HepG2 (cell line): ENCODE measurements around the gene PLD3. TPM values are rescaled to one million over a fixed set of nuclear protein-coding genes. Genes with fewer than 3 reads are reported as not detected.

ENCODE experiments used
- ATAC-seq: fragments of 200-7000 bp; cut with Tn5 transposase; 3 replicates; pipeline ENCODE4 v1.9.1; 2020; ENCODE audit warnings: mild to moderate bottlenecking, moderate library complexity
- BruUV-seq: library from RNA; stranded (reverse); fragments of 400-500 nt; replicated peaks from 2 replicates; lab custom pipeline; 2021; lab: Mats Ljungman, UMichigan
- CTCF ChIA-PET: fragments of 300-600 bp; formaldehyde crosslinking; extraction: SDS; loops from one replicate; lab custom pipeline; 2021; ENCODE audit warnings: low total read pairs, inconsistent platforms, low intra/inter-chr PET ratio; lab: Yijun Ruan, JAX
- POLR2A ChIA-PET: fragments of 350-600 bp; sonication (Branson Sonifier 250); formaldehyde crosslinking; loops from one replicate; lab custom pipeline; 2020; ENCODE audit warnings: antibody characterized with exemption, inconsistent platforms; lab: Yijun Ruan, JAX
- DNase-seq: peaks from one replicate; pipeline ENCODE4 v3.0.0-alpha.2; 2015; ENCODE audit warnings: low spot score
- FAIRE-seq: peaks from 3 replicates; lab custom pipeline; 2011; peaks lifted over from hg19 to GRCh38; lab: Jason Lieb, UNC
- H2AFZ ChIP-seq: one replicate; pipeline ENCODE4 v1.6.1; 2011; ENCODE audit warnings: low read length, inconsistent platforms
- H3K27ac ChIP-seq: fragments of 300-600 bp; 3 replicates; pipeline ENCODE4 v1.8.0; 2011; ENCODE audit warnings: mixed run types, mild to moderate bottlenecking, mixed read lengths, low read length, inconsistent platforms; ENCODE audit not compliant: insufficient read depth; ENCODE audit errors: extremely low read length
- H3K27me3 ChIP-seq, 2 experiments: fragments of 200-600 bp in 1 of 2; 2 replicates in 1 of 2; 3 replicates in 1 of 2; pipeline versions ENCODE4 v1.6.0 to v1.8.0; 2011; ENCODE audit warnings: low read length in 2 of 2, mild to moderate bottlenecking in 2 of 2, moderate library complexity in 2 of 2, inconsistent platforms in 1 of 2; ENCODE audit not compliant: insufficient read depth in 2 of 2, control insufficient read depth in 1 of 2
- H3K36me3 ChIP-seq, 2 experiments: fragments of 200-600 bp in 1 of 2; replicated peaks in 1 of 2; 2 replicates in 1 of 2; 3 replicates in 1 of 2; pipeline versions ENCODE4 v1.5.1 to v1.8.0; 2011; ENCODE audit warnings: low read length in 2 of 2, inconsistent platforms in 1 of 2; ENCODE audit not compliant: insufficient read depth in 2 of 2, control insufficient read depth in 1 of 2
- H3K4me1 ChIP-seq: 2 replicates; pipeline ENCODE4 v1.5.1; 2012; ENCODE audit warnings: low read length, inconsistent platforms; ENCODE audit not compliant: insufficient read depth
- H3K4me2 ChIP-seq: 2 replicates; pipeline ENCODE4 v1.6.0; 2011; ENCODE audit warnings: low read depth, low read length, inconsistent platforms
- H3K4me3 ChIP-seq, 3 experiments: fragments of 200-600 bp in 1 of 3; sonication (generic), shearing (Covaris generic) in 1 of 3; replicated peaks in 1 of 3; 2 replicates each; pipeline ENCODE4 v1.5.1; 2011 to 2016; ENCODE audit warnings: low read length in 3 of 3, inconsistent platforms in 2 of 3, low read depth in 2 of 3, mild to moderate bottlenecking in 2 of 3, control low read depth in 1 of 3, mixed read lengths in 1 of 3; ENCODE audit not compliant: insufficient read depth in 1 of 3
- H3K79me2 ChIP-seq: one replicate; pipeline ENCODE4 v1.6.1; 2011; ENCODE audit warnings: low read length, inconsistent platforms; ENCODE audit not compliant: insufficient read depth
- H3K9ac ChIP-seq: 2 replicates; pipeline ENCODE4 v1.6.0; 2011; ENCODE audit warnings: mild to moderate bottlenecking, low read depth, low read length, inconsistent platforms; ENCODE audit not compliant: insufficient read depth
- H3K9me3 ChIP-seq: 2 replicates; pipeline ENCODE4 v1.5.1; 2012; ENCODE audit warnings: mild to moderate bottlenecking, low read length
- H4K20me1 ChIP-seq: 2 replicates; pipeline ENCODE4 v1.6.0; 2011; ENCODE audit warnings: inconsistent platforms, mild to moderate bottlenecking, low read length, moderate library complexity; ENCODE audit not compliant: insufficient read depth
- ATF5 ChIP-seq: sonication (generic); formaldehyde crosslinking; IDR thresholded peaks from 2 replicates; pipeline ENCODE4 v1.4.0; 2020; ENCODE audit warnings: mild to moderate bottlenecking, low read depth, missing genetic modification reagents
- SAP130 ChIP-seq: IDR thresholded peaks from 2 replicates; pipeline ENCODE4 v1.6.1; 2016; ENCODE audit warnings: low read depth
- SIN3B ChIP-seq: fragments of 150-350 bp; IDR thresholded peaks from 2 replicates; pipeline ENCODE4 v1.6.1; 2014; ENCODE audit warnings: low read length
- ZNF224 ChIP-seq: sonication (generic); formaldehyde crosslinking; IDR thresholded peaks from 2 replicates; pipeline ENCODE4 v1.5.0; 2020; ENCODE audit warnings: mild to moderate bottlenecking, missing genetic modification reagents
- ZNF589 ChIP-seq: sonication (generic); formaldehyde crosslinking; conservative IDR thresholded peaks from 2 replicates; pipeline ENCODE4 v1.8.0; 2022; ENCODE audit warnings: mild to moderate bottlenecking, moderate library complexity, missing genetic modification reagents
- ZSCAN30 ChIP-seq: sonication (generic); formaldehyde crosslinking; IDR thresholded peaks from 2 replicates; pipeline ENCODE4 v1.5.0; 2020; ENCODE audit warnings: mild to moderate bottlenecking, missing genetic modification reagents
- WGBS: methylation state at CpG from one replicate; pipeline ENCODE4 v1.1.6; 2017; ENCODE audit warnings: low lambda C conversion rate; 5-methylcytosine and 5-hydroxymethylcytosine counted together
- in situ Hi-C: cut with HindIII; loops from 2 replicates; pipeline ENCODE4 v1.10.0; 2017; ENCODE audit warnings: low pct_unique_long_range_greater_than_20kb; ENCODE audit not compliant: extremely low pct_ligation_motif_present
- intact Hi-C: fragments of 100-400 bp; cut with micrococcal nuclease; formaldehyde crosslinking; loops from one replicate; pipeline ENCODE4 v1.10.0; 2022; ENCODE audit not compliant: unreplicated experiment
- polyA plus RNA-seq, 8 experiments: library from polyadenylated mRNA; depleted of rRNA in 3 of 8; stranded (reverse) in 7 of 8; unstranded in 1 of 8; fragments of >200 nt; fragmentation: Illumina TruSeq in 4 of 8; extraction: Trizol in 4 of 8; gene quantifications; 2 replicates each; pipeline versions ENCODE4 v1.2.1 to v1.2.3, GENCODE V29; 2011 to 2016; ENCODE audit warnings: low read depth in 4 of 8, missing spikeins in 1 of 8, mixed read lengths in 1 of 8; ENCODE audit not compliant: insufficient read depth in 1 of 8
- total RNA-seq, 5 experiments: library from RNA; depleted of rRNA; stranded (reverse); fragments of >200 nt; fragmentation: Illumina TruSeq; extraction: Trizol; gene quantifications; 2 replicates each; pipeline ENCODE4 v1.2.3, GENCODE V29; 2016; ENCODE audit warnings: low read depth in 1 of 5
- TF ChIP-seq, protein P1 (sequence below): sonication (generic); formaldehyde crosslinking; IDR thresholded peaks from 2 replicates; pipeline ENCODE4 v1.5.1; 2020; ENCODE audit warnings: mild to moderate bottlenecking, missing genetic modification reagents, borderline replicate concordance
- TF ChIP-seq, protein P2 (sequence below): sonication (generic); formaldehyde crosslinking; IDR thresholded peaks from 2 replicates; pipeline ENCODE4 v1.5.1; 2020; ENCODE audit warnings: mild to moderate bottlenecking, missing genetic modification reagents, moderate library complexity

The PLD3 gene
- total and polyA plus RNA-seq, 2 of the 13 experiments (the other 11 are each of a cell fraction or from before 2014, with no cell fraction given), result 45.7 to 164 TPM

DNA sequence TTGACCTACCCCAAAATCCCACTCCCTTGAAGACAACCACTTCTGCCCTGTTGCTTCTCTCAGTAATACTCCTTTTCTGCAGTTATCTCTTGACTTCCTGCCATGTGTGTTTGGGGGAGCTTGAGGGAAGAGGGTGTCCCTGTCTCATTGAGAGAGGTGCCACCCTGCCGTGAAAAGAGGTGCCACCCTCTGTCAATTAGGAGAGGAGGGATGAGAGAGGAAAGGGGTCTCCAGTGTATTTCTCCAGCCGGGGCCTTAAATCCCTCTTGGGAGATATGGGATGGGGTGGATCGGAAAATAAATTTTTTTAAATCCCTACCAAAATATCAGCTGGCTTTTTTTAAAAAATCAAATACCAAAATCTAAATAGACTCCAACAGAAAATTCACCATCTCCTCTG lies 16.5 kb downstream of the PLD3 start:
- intact Hi-C loops, result no loop called here
- ATAC-seq, result no peak
- Histone ChIP-seq H2AFZ (no peak overlapping the region), H3K27ac (no peak overlapping the region), H3K9ac (no peak overlapping the region), H3K27me3 (no peaks in the 10 kb centered on the region), H3K9me3 (no peaks in the 10 kb centered on the region), H3K4me2 (no peak overlapping the region), H3K36me3 (peaks cover 3 to 12% of the 10 kb centered on the region in 2 experiments; a peak in 3 of 5 replicates), H3K4me3 (no peak overlapping the region), H4K20me1 (no peaks in the 10 kb centered on the region), H3K4me1 (no peaks in the 10 kb centered on the region), H3K79me2 (no peaks in the 10 kb centered on the region)
- POLR2A ChIA-PET, result no interaction called here
- FAIRE-seq, result no peak
- CTCF ChIA-PET, result no interaction called here
- 100% methylated on average over 3 of the region's 3 CpGs for WGBS
- DNase-seq, result no peak
- BruUV-seq, result no TSS peak
- in situ Hi-C loops, result no loop called here
- TF ChIP-seq ZNF589 (CRISPR knock-in tag) (no peak), ZNF224 (CRISPR knock-in tag) (no peak), SIN3B (no peak), ATF5 (CRISPR knock-in tag) (no peak), SAP130 (CRISPR knock-in tag) (no peak), ZSCAN30 (CRISPR knock-in tag) (no peak)
- TF ChIP-seq, protein P1, sequence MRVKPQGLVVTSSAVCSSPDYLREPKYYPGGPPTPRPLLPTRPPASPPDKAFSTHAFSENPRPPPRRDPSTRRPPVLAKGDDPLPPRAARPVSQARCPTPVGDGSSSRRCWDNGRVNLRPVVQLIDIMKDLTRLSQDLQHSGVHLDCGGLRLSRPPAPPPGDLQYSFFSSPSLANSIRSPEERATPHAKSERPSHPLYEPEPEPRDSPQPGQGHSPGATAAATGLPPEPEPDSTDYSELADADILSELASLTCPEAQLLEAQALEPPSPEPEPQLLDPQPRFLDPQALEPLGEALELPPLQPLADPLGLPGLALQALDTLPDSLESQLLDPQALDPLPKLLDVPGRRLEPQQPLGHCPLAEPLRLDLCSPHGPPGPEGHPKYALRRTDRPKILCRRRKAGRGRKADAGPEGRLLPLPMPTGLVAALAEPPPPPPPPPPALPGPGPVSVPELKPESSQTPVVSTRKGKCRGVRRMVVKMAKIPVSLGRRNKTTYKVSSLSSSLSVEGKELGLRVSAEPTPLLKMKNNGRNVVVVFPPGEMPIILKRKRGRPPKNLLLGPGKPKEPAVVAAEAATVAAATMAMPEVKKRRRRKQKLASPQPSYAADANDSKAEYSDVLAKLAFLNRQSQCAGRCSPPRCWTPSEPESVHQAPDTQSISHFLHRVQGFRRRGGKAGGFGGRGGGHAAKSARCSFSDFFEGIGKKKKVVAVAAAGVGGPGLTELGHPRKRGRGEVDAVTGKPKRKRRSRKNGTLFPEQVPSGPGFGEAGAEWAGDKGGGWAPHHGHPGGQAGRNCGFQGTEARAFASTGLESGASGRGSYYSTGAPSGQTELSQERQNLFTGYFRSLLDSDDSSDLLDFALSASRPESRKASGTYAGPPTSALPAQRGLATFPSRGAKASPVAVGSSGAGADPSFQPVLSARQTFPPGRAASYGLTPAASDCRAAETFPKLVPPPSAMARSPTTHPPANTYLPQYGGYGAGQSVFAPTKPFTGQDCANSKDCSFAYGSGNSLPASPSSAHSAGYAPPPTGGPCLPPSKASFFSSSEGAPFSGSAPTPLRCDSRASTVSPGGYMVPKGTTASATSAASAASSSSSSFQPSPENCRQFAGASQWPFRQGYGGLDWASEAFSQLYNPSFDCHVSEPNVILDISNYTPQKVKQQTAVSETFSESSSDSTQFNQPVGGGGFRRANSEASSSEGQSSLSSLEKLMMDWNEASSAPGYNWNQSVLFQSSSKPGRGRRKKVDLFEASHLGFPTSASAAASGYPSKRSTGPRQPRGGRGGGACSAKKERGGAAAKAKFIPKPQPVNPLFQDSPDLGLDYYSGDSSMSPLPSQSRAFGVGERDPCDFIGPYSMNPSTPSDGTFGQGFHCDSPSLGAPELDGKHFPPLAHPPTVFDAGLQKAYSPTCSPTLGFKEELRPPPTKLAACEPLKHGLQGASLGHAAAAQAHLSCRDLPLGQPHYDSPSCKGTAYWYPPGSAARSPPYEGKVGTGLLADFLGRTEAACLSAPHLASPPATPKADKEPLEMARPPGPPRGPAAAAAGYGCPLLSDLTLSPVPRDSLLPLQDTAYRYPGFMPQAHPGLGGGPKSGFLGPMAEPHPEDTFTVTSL (CRISPR knock-in tag), result no peak
- TF ChIP-seq, protein P2, sequence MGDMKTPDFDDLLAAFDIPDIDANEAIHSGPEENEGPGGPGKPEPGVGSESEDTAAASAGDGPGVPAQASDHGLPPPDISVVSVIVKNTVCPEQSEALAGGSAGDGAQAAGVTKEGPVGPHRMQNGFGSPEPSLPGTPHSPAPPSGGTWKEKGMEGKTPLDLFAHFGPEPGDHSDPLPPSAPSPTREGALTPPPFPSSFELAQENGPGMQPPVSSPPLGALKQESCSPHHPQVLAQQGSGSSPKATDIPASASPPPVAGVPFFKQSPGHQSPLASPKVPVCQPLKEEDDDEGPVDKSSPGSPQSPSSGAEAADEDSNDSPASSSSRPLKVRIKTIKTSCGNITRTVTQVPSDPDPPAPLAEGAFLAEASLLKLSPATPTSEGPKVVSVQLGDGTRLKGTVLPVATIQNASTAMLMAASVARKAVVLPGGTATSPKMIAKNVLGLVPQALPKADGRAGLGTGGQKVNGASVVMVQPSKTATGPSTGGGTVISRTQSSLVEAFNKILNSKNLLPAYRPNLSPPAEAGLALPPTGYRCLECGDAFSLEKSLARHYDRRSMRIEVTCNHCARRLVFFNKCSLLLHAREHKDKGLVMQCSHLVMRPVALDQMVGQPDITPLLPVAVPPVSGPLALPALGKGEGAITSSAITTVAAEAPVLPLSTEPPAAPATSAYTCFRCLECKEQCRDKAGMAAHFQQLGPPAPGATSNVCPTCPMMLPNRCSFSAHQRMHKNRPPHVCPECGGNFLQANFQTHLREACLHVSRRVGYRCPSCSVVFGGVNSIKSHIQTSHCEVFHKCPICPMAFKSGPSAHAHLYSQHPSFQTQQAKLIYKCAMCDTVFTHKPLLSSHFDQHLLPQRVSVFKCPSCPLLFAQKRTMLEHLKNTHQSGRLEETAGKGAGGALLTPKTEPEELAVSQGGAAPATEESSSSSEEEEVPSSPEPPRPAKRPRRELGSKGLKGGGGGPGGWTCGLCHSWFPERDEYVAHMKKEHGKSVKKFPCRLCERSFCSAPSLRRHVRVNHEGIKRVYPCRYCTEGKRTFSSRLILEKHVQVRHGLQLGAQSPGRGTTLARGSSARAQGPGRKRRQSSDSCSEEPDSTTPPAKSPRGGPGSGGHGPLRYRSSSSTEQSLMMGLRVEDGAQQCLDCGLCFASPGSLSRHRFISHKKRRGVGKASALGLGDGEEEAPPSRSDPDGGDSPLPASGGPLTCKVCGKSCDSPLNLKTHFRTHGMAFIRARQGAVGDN, result no peak
